Fibroblast of the conjunctiva (primary cell): ENCODE data around the gene TNS3.
A peak's percentile ranks its signal among the peaks of the same experiment; 100 is the strongest.
"Not testable (repeated sequence)": the region's sequence is repeated elsewhere in the genome, so short reads cannot be mapped to it uniquely, and the experiment has no call there.

Experiments
- DNase-seq: peaks from one replicate; pipeline ENCODE4 v3.0.0-alpha.2; 2010; ENCODE audit warnings: low read depth

TNS3 gene

GRCh38 chr7:47283497-47284131 is 298.3 kb downstream of the TNS3 start:
- no peak for DNase-seq

GRCh38 chr7:47282790-47283496 is 299.0 kb downstream of the TNS3 start:
- DNase-seq, result no peak

DNA sequence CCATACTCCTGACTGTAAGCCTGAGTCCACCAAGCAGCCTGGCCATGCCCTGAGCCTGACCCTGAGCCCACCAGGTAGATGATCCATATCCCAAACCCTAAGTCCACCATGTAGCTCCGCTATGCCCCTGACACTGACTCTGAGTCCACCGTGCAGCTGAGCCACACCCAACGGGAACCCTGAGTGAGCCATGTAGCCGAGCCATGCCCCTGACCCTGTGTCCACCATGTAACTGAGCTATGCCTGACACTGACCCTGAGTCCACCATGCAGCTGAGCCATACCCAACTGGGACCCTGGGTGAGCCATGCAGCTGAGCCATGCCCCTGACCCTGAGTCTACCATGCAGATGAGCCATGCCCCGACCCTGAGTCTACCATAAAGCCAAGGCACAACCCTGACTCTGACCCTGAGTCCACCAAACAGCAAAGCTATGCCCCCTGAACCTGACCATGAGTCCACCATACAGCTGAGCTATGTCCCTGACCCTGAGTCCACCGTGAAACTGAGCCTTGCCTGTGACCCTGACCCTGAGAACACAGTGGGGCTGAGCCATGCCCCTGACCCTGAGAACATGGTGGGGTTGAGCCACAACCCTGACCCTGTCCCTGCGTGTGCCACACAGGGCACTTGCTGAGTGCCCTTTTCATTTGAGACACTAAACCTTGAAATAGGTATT is 299.8 kb downstream of the TNS3 start:
- DNase-seq, result no peak

DNA sequence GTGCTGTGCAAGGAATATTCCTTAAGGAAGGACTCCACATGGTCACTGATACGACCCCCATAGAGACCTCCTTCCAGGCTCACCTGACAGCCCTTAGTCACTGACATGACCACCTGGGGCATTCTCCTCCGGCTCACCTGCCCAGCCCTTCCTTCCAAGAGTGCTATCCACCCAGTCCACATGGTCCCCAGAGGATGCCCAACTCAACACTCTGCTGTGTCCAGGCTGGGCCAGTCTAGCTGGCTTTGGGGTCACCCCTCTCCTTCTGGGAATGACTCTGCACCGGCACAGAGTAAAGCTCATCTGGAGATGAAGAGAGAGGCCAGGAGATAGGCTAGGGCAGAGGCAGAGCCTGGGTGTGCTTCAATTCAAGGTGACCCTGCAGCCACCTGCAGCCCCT is 300.8 kb downstream of the TNS3 start:
- no peak for DNase-seq

DNA sequence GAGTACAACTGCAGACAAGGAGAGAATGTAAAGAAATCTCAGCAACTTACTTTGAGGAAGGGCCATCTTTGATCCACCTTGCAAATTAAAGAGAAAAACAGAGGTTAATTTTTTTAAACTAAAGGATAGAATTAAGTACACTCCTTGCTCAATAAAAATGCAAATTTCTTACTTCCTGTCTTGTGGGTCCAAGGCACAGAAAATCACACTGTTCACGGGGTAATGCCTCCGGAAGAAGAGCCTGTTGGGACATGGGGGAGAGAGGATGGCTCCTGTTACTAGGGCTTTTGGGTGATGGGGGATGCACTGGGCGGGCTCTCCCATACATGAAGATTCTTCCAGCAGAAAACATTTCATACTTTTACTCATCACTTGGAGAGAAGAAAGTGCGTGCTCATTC is 301.8 kb downstream of the TNS3 start:
- no peak for DNase-seq

- DNase-seq, result no peak
Measured at GRCh38 chr7:47278043-47278442, 303.9 kb downstream of the TNS3 start.

GRCh38 chr7:47277321-47277781 is 304.6 kb downstream of the TNS3 start:
- no peak for DNase-seq

- no peak for DNase-seq
Measured at GRCh38 chr7:47273974-47274766, 307.7 kb downstream of the TNS3 start.

GRCh38 chr7:47273088-47273487 is 308.8 kb downstream of the TNS3 start:
- DNase-seq, result no peak

GRCh38 chr7:47271749-47272148 is 310.2 kb downstream of the TNS3 start:
- no peak for DNase-seq

- no peak for DNase-seq
Measured at GRCh38 chr7:47268851-47269836, 312.8 kb downstream of the TNS3 start.

DNA sequence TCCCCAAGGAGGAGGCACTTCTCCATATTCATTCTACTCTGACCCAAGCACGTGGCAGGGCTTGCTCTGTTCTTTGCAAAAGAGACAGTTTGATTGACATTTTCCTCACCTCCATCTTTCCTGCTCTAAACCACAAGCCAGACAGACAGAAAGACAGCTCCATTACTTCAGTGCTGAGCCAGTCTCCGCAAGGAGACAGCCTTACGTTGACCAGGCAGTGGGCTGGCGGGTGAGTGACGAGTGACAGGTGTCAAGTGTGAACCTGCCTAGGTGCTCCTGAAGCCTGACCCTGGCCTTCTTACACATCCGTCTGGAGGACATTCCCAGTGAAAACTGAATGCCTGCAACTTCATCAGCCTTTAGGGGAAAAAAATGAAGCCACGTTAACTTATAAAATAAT is 314.6 kb downstream of the TNS3 start:
- no peak for DNase-seq

DNA sequence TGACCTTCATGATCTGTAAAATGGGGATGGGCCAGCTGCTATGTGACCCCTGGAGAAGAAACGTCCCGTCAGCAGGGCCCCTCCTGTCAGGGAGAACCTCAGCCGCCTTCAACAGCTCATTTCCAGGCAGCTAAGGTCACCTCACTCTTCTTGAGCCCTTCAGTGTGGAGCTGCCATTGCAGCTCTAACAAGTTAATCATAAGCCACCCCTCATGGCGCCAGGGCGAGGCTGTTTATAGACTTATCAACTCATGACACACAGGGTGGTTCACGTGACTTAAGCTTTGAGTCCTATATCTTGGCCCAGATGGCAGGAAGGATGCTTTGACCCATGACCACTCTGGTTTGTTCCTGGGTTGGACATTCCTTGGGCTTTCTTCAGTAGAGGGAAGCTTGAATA is 315.1 kb downstream of the TNS3 start:
- DNase-seq, result no peak

GRCh38 chr7:47266131-47266706 is 315.7 kb downstream of the TNS3 start:
- DNase-seq, result peak; percentile 68

DNA sequence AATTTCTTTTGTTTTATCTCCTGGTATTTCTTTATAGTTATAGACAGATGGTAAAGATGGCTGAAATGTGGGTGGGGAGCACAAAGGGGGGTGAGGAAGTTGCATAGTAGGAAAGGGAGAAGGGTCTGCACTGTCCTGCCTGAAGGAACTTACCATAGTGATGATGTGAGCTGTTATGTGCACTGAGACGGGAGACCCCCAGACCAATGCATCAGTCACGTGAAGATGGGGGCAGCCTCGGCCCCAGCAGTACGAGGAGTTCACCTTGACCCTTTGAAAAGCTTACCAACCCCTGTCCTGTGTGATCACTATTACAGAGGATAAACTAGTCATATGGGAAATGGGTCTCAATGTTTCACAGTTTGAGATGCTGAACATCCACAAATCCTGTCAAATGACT is 316.3 kb downstream of the TNS3 start:
- no peak for DNase-seq

DNA sequence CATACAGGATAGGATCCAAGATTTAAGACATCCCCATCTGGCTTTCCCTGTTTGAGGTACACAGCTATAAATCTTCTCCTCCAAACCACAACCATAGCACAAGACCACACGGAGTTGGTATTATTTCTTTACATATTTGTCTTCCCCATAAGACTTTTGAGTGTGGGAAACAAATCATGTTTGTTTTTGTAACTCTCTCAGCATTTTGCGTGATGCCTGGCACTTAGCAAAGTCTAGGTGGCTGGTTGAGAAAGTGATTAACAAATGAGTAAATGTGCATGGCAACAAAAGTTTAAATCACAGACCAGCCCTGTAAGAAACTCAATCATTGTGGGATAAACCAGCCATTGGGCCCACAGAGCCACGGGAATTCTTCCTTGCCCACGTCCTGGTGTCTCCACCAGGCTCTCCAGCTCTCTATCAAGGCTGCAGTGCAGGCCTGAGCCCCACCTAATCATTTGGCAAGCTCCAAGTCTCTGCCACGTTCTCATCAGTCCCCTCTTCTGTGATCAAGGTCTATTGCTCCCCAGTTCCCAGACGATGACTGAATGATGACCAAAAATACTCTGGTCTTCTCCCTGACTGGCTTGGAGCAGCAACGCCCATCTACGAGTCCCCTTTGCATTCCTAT is 317.8 kb downstream of the TNS3 start:
- DNase-seq, result no peak

DNA sequence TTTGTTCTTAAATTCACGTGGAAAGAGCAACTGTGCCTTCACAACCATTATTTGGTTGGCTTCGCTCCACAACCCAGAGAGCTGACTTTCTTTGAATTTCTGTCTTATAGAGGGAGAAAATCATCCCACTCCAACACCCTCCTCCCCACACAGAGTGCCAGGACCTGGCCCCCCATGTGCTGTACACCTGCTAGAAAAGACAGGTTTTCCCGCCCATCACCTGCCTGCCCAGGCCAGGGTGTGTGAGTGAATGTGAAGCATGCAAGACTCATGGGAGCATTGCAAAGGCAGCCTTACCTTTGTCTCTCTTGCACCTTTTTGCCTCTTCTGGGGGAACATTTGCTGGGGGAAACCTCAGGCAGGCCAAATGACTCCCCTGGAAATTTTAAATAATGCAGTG is 319.0 kb downstream of the TNS3 start:
- no peak for DNase-seq

DNA sequence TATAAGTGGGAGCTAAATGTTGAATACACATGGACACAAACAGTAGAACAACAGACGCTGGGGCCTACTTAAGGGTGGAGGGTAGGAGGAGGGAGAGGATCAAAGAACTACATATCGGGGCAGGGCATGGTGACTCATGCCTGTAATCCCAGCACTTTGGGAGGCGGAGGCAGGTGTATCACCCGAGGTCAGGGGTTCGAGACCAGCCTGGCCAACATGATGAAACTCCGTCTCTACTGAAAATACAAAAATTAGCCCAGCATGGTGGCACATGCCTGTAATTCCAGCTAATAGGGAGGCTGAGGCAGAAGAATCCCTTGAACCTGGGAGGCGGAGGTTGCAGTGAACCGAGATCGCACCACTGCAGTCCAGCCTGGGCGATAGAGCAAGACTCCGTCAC is 319.8 kb downstream of the TNS3 start:
- DNase-seq, result not testable (repeated sequence)

- no peak for DNase-seq
Measured at GRCh38 chr7:47260270-47260669, 321.6 kb downstream of the TNS3 start.

DNA sequence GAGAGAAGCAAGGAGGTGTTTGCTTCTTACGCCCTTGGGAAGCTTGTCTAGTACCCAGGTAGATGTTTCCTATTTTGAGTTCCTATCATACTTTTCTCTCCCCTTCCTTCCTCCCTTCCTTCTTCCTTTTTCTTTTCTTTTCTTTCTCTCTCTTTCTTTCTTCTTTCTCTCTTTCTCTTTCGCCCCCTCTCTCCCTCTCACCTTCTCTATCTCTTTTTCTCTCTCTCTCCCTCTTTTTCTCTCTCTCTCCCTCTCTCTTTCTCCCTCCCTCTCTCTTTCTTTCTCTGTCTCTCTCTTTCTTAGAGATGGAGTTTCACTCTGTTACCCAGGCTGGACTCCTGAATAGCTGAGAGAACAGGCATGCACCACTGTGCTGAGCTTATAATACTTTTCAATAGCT is 322.2 kb downstream of the TNS3 start:
- no peak for DNase-seq
